Measurements from ENCODE around the gene DDX41.
"Not testable (repeated sequence)": the region's sequence is repeated elsewhere in the genome, so short reads cannot be mapped to it uniquely, and the experiment has no call there.

The DDX41 gene

DNA sequence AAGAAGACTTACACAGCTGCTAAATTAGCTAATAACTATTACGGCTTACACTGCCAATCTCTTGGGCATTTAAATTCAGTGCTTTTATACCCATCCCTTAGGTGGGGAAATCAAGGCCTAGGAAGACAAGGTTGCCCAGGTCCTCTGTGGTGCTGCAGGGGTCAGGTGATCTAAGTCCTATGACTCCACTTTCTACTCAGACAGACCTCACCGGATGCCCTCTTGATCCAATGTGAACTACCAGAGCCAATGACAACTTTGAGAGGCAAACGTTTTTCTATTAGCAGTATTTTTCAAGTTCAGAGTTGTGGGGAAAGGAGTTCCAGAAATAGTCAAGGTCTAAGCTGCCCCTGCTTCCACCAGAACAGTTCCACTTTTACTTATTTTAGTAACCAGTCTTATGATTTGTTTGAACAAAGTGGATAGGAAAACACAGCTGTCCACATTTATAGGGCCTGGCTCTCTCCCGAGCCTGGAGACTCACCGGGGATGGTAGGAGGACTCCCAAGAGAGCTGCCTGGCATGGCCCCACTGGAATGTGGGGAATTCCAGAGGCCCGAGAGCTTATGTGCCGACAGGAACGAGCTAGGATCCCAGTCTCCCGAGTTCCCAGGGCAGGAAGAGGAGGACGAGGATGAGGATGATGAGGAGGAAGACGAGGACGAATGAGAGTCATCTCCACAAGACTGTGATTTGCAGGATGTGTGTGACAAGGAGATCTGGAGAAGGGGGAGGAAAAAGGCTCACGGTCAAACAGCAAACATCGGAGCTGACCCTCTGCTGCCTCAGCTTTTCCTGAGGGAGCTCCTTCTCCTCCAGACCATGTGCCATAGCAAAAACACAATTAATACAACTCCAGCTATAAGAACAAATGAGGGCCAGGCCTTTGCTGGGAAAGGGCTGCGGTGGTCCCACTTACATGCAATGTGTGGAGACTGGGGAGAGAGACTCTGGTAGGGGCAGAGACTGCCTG lies 20.9 kb upstream of the DDX41 start:
- DNase-seq = no peak

DNA sequence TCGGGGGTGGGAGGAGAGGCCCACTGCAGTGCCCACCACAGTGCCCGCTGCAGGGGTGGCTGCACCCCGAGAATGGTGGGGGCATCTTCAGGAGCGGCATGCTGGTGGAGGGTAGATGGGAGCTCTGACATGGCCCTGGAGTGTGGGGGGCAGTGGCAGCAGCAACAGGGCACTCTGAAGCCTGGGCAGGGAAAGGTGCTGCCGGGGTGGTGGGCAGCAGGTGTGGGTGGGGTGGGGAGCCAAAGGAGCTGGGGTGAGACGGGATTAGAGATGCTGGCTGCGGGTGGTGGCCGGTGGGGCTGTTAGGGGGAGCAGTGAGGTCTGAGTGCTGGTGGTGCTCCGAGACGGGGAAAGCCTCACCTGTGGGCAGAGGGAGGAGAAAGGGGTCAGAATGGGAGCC lies 19.6 kb upstream of the DDX41 start:
- no peak for DNase-seq

DNA sequence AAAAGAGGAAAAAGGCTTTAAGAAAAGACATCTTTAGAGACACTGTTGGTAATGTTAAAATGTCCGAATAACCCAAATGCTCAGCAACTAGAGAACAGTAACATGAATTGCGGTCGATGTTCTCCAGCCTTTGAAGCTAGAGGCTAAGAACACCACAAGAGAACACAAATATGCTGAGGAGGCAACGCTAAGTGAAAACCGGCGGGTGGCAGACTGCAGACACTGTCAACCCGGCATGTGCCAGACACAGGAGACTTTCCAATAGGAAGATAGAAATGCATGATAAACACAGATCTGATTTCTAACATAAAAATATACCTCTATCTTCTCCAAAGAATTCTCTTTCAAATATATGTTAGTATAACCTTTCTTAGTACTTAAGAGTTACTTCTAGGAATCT lies 18.4 kb upstream of the DDX41 start:
- no peak for DNase-seq

DNA sequence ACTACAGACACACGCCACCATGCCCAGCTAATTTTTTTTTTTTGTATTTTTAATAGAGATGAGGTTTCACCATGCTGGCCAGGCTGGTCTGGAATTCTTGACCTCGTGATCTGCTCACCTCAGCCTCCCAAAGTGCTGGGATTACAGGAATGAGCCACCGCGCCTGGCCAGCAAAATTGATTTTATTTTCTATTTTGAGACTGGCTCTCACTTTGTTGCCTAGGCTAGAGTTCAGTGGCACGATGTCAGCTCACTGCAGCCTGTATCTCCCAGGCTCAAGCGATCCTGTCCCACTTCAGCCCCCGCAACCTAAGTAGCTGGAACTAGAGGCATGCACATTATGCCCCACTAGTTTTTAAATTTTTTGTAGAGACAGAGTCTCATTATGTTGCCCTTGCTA lies 17.7 kb upstream of the DDX41 start:
- not testable (repeated sequence) for DNase-seq

DNA sequence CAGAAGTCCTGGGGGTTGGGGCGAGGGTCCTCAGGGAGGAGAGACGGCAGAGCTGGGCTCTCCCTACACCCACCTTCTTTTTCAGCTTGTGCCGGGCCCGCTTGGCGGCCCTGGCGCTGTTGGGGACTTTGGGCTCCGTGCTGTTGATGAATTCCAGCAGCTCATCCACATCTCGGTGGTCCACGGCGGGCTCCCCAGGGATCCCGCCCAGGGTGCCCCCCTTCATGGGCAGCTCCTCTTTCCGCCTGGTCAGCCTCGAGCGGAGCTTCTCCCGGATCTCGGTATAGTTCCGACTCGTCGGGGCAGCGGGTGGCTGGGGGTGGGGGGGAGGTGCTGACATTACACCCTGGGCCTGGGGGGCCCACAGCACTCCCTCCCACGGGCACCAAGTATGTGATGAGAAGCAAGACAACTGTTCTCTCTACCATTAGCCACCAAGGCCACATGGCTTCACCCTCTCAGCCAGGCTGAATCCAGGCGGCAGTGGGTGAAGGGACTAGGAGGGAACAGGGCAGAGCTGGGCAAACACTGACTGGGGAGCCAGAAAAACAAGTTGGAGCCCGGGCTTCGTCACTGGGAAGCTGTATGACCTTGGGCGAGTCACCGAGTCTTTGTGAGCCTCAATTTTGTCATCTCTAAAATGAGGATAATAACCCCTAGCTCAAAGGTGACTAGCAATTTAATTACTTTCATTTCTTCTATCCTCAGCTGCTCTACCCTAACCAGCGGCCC lies 14.6 kb upstream of the DDX41 start:
- no peak for DNase-seq

DNA sequence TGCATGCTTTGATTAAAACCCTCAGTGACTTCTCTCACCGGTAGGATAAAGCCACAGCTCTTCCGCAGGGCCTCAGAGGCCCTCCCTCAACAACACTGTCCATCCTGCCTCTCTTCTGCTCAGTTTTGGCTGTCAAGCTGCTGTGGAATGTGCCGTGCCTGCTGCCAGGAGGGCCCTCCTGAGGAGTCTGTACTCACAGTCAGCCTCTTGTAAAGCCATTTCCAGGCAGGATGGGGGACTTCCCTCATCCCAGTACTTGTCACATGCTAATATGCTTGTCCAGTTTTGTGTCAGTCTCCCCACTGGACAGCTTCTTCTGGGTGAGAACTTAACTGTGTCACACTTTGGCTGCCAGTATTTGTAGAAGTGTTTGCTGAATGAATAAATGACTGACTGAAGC lies 13.9 kb upstream of the DDX41 start:
- DNase-seq = no peak

DNA sequence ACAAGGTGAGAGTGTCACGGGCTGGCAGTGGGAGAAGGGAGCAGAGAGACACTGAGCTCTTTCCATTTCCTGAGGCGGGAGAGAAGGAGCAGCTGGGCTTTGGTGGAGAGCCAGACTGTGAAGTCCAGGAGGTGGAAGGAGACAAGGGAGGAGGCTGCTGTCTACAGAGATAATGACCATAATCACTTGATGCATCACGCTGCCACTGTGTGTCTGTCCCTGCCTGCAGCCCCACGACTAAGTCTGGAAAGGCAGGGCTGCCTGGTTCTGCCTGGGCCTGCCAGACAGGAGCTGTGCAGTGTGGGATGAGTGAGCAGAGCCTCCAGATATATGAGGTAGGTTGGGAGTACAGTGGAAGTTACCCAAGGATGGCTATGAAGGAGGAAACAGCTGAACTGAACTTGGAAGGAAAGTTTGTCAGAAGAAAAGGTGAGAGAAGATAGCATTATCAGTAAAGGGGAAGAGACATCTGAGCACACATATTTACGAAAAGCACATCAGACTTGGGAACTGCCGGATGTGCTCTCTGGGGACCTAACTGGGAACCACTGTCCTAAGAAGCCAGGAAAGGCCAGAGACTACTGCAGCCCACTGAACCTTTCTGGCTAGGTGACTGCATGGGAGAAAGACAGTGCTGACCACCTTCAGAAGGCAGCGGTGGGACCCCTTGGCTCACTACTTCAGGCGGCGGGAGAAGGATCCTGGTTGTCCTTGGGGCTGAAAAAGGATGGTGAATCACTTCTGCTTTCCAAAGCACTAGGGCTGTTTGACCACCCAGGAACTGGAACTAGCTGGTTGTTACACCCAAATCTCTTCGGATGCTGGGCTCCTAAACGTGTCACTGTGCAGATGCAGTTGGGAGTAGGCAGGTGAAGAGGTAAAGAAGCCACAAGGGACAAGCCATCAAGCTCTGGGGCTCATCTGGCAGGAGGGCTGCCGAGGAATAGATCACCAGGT lies 12.8 kb upstream of the DDX41 start:
- DNase-seq = no peak

DNA sequence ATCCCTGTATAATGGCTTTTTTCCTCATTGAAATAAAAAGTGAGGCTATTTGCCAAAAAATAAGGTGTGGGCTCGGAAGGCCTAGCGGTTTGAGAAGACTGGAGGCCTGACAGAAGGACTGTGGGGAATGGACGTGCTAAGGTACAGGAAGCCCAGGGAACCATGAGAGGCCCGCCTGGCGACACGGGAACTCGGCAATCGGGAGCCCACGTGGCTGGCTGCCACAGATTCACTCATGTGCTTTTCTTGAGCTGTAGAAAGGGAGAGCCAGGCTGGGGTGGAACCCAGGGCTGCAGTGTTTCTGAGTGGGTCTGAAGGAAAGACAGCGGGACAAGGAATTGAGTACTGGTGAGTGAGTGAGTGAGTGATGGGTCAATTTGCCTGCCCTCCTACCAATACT lies 11.9 kb upstream of the DDX41 start:
- DNase-seq = no peak

DNA sequence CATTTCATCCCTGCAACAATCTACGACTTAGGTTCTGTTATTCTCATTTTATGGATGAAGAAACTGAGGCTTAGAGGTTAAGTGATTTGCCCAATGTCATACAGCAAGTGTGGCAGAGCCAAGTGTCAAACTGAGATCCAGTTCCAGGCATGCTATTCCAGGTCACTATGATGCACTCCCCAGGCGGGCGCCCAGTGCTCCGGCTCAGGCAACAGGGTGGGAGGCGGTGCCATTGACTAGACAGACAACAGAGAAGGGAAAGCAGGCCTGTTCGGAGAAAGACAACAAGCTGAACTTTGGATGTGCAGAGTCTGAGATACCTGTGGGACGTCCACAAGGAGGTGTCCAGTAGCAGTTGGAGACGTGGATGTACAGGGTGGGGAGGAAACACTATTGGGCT lies 10.8 kb upstream of the DDX41 start:
- DNase-seq = no peak

DNA sequence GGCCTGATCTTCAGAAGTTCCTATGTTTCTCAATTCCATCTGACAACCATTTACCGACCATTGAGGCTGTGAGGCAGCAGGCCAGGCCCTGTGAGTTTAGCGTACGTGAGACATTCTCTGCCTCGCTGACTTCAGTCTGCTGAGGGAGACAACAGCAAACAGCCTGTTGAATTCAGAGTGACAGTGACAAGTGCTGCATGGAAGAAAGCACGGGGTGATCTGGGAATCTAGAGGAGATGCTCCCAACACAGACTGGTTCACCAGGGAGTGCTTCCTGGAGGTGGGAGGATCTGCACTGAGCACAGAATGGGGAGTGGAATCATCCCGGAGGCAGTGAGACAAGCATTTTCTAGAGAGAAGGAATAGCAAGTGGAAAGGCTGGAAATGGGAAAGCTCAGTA lies 10.0 kb upstream of the DDX41 start:
- no peak for DNase-seq

DNA sequence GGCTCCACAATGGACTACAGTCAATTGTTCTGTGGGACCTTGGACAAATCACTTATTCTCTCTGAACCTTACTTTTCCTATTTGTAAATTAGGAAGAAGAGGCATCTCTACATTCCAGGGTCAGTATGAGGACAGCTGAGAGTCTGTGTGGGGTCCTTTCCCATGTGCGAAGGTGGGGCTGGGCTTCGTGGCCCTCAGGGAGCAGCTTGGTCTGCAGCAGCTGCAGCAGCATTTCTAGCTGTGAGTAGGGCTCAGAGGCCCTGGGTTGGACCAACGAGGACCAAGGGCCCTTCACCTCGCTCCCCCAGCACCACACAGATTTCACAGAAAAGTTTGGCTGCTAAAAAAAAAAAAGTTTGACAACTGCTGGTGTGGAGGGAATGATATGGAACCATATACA lies 9.4 kb upstream of the DDX41 start:
- DNase-seq = no peak

DNA sequence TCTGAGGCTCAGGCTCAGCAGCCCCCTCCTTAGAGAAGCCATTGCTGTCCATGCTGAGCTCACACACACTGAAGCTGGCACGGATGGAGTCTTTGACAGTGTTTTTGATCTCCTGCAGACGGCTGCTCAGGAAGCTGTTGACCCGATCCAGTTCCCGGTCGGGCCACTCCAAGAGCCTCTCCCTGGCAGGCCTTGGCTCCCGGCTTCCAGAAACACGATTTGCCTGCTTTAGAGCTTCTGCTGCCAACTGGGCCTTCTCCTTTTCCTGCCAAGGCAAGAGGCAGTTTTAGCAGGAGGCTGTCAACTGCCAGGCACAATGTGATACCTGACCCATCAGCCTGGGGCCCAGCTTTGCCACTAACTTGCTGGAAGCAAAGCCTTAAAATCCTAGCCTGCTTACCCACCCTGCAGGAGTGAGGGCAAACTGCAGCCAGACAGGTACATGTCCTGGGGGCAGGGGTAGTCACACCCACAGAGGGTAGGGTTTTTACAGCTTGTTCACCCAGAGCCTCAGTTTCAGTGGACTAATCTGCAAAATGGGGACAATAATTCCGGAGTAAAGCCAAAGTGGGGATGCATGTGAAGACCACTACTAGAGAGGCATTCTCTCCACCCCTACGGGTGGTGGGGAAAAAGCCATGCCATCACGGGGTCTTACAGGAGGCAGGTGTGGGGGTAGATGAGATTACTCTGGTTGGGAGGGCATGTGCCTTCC lies 8.3 kb upstream of the DDX41 start:
- DNase-seq = no peak

DNA sequence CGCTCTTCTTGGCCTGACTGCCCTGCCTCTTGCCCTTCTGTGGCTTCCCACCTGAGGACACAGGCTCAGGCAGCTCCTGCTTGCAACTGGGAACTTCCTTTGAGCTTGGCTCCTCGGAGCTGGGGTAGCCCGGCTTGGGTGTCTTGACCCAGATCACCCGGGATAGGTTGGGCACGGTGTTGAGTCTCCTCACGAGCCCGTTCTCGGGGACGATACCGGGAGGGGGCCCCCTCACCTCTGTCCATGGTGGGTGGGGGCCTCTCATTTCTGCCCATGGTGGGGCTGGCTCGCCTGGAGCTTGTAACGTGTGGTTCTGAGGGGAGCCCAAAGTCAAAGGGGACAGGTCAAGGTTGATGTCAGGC lies 7.8 kb upstream of the DDX41 start:
- no peak for DNase-seq

DNA sequence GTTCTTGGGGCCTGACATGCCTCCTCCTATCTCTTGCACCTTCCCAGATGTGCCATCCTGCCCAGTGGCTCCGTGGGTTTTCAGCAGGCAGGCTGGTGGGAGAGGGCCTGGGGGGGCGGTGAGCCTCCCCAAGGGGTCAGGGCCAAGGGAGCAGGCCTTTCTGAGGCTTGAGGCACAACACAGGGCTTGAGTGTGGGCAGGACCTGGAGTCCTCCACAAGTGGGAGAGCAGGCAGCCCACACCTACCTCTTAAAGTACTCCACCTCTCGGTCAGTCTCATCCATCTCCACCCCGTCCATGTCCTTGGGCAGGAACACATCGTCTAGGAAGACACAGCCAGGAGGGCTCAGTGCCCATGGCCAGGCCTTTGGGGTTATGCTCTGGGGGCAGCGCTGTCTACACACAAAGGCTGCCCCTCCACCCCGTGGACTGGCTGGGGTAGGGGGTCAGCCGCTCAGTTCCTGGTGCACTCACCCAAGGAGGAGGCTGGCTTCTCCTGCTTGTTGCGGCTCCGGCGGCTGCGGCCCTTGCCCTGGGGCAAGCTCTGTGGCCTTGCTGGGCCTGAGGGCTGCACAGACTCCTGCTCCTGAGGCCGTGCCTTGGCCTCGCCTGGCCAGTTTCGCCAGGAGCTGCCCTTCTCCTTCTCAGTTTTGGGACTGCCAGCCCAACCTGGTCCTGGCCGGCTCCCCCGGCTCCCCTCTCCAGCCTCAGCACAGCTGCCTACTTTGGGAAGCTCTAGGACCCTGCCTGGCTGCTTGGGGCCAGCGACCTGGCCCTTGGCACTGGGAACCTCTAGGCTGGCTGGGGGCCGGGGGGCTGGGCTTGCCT lies 7.2 kb upstream of the DDX41 start:
- no peak for DNase-seq

DNA sequence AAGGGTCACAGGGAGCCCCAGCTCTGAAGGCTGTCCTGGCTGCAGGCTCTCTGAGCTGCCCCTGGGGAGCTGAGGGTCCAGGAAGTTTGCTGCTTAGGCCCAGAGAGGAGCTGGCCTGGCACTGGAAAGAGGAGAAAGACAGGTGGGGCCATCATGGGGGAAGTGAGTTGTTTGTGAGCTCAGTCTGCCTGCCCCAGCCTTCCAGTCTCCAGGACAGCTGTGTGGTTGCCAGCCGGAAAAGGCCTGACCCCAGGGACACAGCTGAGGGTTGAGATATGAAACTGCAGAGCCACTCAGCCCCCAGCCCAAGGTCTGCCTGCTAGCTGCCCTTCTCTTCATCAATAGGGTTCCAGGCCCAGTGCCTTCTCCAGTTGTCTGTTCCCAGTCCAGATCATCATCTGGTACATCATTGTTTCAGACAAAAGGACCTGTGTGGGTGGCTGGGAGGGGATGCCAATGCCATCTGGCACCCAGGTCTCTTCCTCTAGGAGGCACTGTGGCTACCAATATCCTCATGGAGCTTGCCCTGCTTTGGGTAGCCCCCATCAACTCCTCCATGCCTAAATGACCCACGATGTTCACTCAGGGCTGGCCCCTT lies 4.3 kb upstream of the DDX41 start:
- DNase-seq = no peak

DNA sequence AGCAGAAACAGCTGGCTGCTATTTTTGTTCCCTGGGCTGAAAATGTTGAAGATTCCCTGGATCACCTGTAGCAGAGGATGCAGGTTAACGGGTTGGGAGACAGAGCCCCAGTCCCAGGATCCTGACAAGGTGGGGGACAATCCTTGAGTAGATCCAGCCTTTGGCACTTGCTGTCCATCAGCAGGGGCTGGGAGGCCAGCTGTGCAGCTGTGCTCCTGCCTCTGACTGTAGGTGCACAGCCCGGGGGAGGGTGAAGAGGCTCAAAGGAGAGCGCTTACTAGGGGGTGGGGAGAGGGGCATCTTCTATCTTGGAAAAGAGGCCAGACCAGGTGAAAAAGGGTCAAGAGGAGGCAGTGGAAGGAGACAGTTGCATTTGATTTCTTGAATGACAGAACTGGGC lies 3.5 kb upstream of the DDX41 start:
- no peak for DNase-seq

DNA sequence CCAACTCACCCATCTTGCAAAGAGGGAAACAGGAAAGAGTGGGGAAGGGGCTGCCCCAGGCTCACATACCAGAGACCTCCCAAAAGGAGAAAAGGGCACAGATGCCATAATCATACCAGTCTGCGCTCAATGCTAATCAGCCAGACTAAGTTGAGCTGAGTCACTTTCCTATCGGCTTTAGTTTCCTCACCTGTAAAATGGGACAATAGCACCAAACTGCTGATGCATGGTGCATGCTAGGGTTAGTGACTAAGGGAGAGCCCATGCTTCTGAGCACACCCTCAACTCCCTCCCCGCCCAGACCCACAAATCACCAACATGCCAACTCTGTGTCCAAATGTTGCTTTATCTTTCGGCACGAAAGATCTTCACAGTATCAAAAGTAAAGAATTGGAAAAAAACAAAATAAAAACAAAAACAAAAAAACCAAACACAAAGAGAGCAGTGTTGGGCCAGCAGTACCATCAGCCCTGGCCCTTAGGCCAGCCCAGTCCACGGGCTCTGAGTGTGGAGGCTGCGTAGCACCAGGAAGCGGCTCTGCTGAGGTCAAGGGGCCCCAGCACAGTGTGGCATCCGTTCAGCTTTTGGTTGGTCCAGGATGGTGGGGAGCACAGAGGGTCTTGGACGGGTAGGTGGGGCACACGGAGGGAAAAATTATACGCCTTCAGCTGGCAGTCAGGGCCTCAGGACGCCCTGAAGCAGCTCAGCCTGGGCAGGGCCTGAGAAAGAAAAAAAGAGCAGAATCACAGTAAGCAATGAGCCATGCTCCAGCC lies 2.9 kb upstream of the DDX41 start:
- no peak for DNase-seq

DNA sequence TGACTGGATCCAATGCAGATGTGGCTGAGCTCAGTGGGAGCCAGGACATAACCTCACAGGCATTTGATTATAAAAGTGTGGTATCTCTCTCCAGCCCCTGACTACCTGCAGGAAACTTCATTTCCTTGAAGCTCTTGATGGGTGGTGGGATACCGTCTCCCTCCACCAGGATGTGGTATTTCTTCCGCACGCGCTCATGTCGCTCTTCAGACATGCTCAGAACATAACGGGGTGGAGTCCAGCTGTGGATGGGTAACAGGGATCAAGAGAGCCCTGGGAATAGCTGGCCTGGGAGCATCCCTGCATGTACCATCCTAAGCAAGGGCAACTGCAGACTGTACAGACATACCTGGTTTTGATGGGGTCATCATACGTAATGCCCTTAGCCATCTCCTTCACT lies 1.2 kb downstream of the DDX41 start:
- DNase-seq = no peak

DNA sequence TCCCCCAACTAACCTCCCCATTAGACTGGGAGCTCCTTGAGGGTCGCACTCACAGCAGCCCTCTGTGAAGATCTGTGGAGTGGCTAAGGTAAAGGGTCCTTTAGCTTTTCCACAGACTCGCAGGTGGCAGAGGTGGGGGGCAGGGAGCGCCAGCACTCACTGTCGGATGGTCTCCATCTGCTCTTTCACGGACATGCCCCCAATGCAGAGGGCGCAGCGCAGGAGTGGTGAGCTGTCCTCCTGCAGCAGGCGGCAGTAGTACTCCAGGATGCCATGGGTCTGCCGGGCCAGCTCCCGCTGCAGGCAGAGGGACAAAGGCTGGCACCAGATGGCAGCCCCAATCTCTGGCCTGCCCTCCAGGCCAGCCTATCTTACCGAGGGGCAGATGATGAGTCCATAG lies 2.2 kb downstream of the DDX41 start:
- no peak for DNase-seq

DNA sequence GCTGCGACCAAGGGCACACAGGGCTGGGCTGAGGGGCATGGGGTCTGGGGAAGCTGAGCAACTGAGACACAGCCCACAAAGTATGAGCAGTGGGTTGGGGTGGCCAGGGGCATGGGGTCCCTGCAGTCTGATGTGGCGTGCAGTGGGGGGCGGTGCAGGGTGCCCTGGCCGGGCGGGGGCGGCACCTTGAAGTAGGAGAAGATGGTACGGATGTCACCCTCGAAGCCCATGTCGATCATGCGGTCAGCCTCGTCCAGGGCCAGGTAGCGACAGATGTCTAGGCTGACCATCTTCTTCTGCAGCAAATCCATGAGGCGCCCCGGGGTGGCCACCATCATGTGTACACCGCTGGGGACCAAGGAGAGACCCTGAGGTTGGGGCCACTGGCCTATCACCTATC lies 3.3 kb downstream of the DDX41 start:
- DNase-seq = no peak

All from NCI-H524 treated with DMSO at 0.1 percent for 48 hours (cell line).